ENCODE measurements around the gene REM1. TPM values are rescaled to one million over a fixed set of nuclear protein-coding genes. Genes with fewer than 3 reads are reported as not detected.
"Not testable (repeated sequence)": the region's sequence is repeated elsewhere in the genome, so short reads cannot be mapped to it uniquely, and the experiment has no call there.

Gene REM1
- total RNA-seq, 4 donors from 2014 or later: 1.4 to 1.7 TPM; not detected in 2

DNA sequence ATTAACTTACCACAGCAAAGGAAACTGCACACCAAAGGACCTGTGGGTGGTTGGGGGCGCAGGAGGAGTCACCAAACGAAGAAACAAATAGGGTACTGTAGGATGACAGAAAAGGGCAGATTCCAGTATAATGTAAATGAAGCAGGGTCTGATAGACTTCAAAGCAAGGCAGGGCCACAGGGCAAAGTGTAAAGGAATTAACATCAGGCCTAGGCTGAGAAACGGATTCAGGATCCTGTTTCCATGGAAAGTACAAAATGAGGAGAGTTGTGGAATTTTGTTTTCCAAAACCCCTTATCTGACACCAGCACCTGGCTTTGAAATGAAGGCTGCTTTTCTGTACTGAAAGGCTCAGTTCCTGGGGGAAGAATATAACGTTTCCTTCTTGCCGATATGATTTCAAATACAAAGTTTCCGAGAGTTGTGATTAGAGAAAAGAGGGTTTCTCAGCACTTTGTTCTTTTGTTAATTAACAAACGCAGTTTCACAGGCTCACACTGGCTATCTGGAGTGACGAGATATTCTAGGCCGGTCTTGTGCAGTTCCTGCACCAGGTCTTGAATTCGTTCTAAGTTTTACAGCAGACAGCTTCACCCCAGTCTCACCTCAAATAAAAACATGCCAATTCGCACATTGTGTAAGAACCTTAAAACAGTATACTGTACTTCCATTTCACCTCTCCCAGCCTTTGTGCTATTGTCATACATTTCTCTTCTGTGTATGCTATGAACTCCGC, 28.8 kb upstream of the REM1 start:
- Histone ChIP-seq H3K36me3 (no peaks in the 10 kb centered on the region), H3K9me3 (no peaks in the 10 kb centered on the region), H3K4me3 (no peak overlapping the region), H3K27me3 (no peaks in the 10 kb centered on the region), H3K27ac (no peak overlapping the region), H3K4me1 (no peaks in the 10 kb centered on the region)
- TF ChIP-seq, protein P1, sequence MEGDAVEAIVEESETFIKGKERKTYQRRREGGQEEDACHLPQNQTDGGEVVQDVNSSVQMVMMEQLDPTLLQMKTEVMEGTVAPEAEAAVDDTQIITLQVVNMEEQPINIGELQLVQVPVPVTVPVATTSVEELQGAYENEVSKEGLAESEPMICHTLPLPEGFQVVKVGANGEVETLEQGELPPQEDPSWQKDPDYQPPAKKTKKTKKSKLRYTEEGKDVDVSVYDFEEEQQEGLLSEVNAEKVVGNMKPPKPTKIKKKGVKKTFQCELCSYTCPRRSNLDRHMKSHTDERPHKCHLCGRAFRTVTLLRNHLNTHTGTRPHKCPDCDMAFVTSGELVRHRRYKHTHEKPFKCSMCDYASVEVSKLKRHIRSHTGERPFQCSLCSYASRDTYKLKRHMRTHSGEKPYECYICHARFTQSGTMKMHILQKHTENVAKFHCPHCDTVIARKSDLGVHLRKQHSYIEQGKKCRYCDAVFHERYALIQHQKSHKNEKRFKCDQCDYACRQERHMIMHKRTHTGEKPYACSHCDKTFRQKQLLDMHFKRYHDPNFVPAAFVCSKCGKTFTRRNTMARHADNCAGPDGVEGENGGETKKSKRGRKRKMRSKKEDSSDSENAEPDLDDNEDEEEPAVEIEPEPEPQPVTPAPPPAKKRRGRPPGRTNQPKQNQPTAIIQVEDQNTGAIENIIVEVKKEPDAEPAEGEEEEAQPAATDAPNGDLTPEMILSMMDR (IDR thresholded peaks at IDR 0.05): no peak
- no peak for TF ChIP-seq POLR2A (IDR thresholded peaks at IDR 0.05)
- no peak for DNase-seq

DNA sequence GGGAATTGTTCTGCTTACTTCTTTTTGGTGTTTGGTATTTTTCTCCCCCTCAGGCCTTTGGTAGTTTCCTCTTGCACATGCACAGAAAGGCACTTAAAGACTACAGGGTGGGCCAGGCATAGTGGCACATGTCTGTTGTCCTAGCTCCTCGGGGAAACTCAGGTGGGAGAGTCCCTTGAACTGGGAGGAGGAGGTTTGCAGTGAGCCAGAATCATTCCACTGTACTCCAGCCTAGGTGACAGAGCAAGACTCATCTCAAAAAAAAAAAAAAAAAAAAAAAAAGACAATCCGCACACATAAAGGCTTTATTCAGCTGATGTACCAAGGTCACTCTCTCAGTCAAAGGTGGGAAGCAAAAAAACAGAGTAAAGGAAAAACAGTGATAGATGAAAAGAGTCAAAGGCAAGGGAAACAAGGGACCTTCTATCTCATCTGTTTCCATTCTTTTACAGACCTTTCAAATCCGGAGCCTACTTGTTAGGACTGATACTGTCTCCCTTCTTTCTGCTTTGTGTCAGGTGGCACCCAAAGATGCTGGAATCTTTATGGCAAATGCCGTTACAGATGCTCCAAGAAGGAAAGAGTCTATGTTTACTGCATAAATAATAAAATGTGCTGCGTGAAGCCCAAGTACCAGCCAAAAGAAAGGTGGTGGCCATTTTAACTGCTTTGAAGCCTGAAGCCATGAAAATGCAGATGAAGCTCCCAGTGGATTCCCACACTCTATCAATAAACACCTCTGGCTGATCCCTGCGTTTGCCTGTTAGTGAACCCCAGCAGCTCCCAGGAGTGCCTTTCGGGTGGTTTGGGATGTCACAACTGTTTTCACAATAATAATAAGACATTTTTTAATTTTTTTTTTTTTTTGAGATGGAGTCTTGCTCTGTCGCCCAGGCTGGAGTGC, 25.3 kb upstream of the REM1 start:
- H3K27me3 ChIP-seq: no peaks in the 10 kb centered on the region
- DNase-seq: no peak
- H3K4me1 ChIP-seq: no peaks in the 10 kb centered on the region
- H3K9me3 ChIP-seq: no peaks in the 10 kb centered on the region
- no peak for TF ChIP-seq POLR2A (IDR thresholded peaks at IDR 0.05)
- TF ChIP-seq, protein P1 (IDR thresholded peaks at IDR 0.05): no peak
- no peaks in the 10 kb centered on the region for H3K36me3 ChIP-seq
- no peak overlapping the region for H3K4me3 ChIP-seq
- H3K27ac ChIP-seq: no peak overlapping the region

GRCh38 chr20:31452575-31452974, 22.5 kb upstream of the REM1 start:
- no peak overlapping the region for H3K4me3 ChIP-seq
- DNase-seq: no peak
- TF ChIP-seq POLR2A (IDR thresholded peaks at IDR 0.05): no peak
- TF ChIP-seq, protein P1 (IDR thresholded peaks at IDR 0.05): no peak

DNA sequence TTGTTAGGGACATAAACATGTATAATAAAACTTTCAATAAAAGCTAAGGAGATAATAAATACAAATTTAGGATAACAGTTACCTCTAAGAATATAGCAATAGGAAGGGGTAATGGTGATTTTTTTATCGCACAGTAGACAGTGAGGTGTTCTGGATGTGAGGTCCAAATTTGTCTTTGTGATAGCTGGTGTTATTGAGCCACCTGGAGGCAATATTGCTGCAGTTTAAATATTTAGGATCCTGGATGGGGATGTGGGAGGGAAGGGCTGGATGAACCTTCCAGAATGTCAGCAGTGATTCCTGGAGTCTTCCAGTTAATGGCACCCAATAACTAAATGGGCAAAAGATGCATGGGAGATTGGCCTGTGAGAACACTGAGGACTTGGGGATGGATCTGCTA, 20.7 kb upstream of the REM1 start:
- no peaks in the 10 kb centered on the region for H3K4me1 ChIP-seq
- no peak for DNase-seq
- no peaks in the 10 kb centered on the region for H3K27me3 ChIP-seq
- no peaks in the 10 kb centered on the region for H3K36me3 ChIP-seq
- H3K4me3 ChIP-seq: no peak overlapping the region
- no peaks in the 10 kb centered on the region for H3K9me3 ChIP-seq
- TF ChIP-seq, protein P1 (IDR thresholded peaks at IDR 0.05): no peak
- no peak for TF ChIP-seq POLR2A (IDR thresholded peaks at IDR 0.05)
- no peak overlapping the region for H3K27ac ChIP-seq

More at GRCh38 chr20:31452575-31452974, 22.5 kb upstream of the REM1 start:
- Histone ChIP-seq H3K27me3 (no peaks in the 10 kb centered on the region), H3K9me3 (no peaks in the 10 kb centered on the region), H3K4me1 (no peaks in the 10 kb centered on the region), H3K27ac (no peak overlapping the region), H3K36me3 (no peaks in the 10 kb centered on the region)

- H3K9me3 ChIP-seq, H3K4me3 ChIP-seq, H3K27ac ChIP-seq, H3K27me3 ChIP-seq, DNase-seq, H3K36me3 ChIP-seq: not testable (repeated sequence)
- H3K4me1 ChIP-seq: peaks cover 0 to 12% (median 0%) of the 10 kb centered on the region in 4 donors
These were observed 4.1 kb upstream of the REM1 start for GRCh38 chr20:31470946-31471345.

Measured in Peyer's patch (tissue), 4 donors.